ENCODE data around the gene GPR160. TPM values are rescaled to one million over a fixed set of nuclear protein-coding genes. Genes with fewer than 3 reads are reported as not detected.

The GPR160 gene
- total and polyA plus RNA-seq, 4 donors = 0.99 to 7.2 (median 1.7) TPM

- no peaks in the 10 kb centered on the region for H3K36me3 ChIP-seq (ENCODE audit: control insufficient read depth in 4 of 4, insufficient read depth in 3 of 4, low read depth in 1 of 4, low read length in 3 of 4)
- DNase-seq (ENCODE audit: low spot score) = no peak
- no peak overlapping the region for H3K27ac ChIP-seq (ENCODE audit: low read depth in 1 of 2, low read length in 2 of 2)
- no peak overlapping the region for H3K9ac ChIP-seq (ENCODE audit: low read depth in 1 of 2, low read length in 2 of 2)
- H3K4me3 ChIP-seq (ENCODE audit: low read depth in 1 of 3, low read length in 3 of 3) = no peak overlapping the region
- WGBS = 70% methylated on average over 10 of the region's 10 CpGs
- H3K9me3 ChIP-seq (ENCODE audit: control insufficient read depth in 4 of 4, low read length in 3 of 4) = no peaks in the 10 kb centered on the region
- TF ChIP-seq YY1 (IDR thresholded peaks at IDR 0.05) (no peak), RXRA (IDR thresholded peaks at IDR 0.05) (no peak), FOXA1 (IDR thresholded peaks at IDR 0.05) (no peak), NR2F2 (IDR thresholded peaks at IDR 0.05) (no peak)
- TF ChIP-seq, protein P1, sequence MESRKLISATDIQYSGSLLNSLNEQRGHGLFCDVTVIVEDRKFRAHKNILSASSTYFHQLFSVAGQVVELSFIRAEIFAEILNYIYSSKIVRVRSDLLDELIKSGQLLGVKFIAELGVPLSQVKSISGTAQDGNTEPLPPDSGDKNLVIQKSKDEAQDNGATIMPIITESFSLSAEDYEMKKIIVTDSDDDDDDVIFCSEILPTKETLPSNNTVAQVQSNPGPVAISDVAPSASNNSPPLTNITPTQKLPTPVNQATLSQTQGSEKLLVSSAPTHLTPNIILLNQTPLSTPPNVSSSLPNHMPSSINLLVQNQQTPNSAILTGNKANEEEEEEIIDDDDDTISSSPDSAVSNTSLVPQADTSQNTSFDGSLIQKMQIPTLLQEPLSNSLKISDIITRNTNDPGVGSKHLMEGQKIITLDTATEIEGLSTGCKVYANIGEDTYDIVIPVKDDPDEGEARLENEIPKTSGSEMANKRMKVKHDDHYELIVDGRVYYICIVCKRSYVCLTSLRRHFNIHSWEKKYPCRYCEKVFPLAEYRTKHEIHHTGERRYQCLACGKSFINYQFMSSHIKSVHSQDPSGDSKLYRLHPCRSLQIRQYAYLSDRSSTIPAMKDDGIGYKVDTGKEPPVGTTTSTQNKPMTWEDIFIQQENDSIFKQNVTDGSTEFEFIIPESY (IDR thresholded peaks at IDR 0.05) = no peak
- peaks cover 0 to 4% (median 2%) of the 10 kb centered on the region in 4 donors for H3K4me1 ChIP-seq (ENCODE audit: control insufficient read depth in 4 of 4, insufficient read depth in 4 of 4, low read length in 3 of 4)
- peaks cover 0 to 2% (median 0%) of the 10 kb centered on the region in 4 donors for H3K27me3 ChIP-seq (ENCODE audit: control insufficient read depth in 4 of 4, insufficient read depth in 4 of 4, low read length in 3 of 4)
Measured at GRCh38 chr3:170049146-170050000, 11.6 kb downstream of the GPR160 start.

DNA sequence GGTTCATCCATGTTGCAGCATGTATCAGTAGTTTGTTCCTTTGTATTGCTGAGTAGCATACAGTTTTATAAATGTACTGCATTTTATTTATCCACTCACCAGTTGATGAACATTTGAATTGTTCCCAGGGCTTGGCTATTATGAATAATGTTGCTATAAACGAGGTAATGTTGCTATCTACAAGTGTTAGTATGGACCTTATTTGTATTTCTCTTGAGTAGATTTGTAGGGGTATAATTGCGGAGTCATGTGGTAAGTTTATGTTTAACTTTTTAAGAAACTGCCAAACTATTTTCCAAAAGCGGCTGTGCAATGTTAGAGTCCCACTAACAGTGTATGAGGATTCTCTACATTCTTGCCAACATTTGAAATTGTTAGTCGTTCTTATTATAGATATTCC, 13.0 kb downstream of the GPR160 start:
- Histone ChIP-seq H3K27ac (ENCODE audit: low read depth in 1 of 2, low read length in 2 of 2) (no peak overlapping the region), H3K36me3 (ENCODE audit: control insufficient read depth in 4 of 4, insufficient read depth in 3 of 4, low read depth in 1 of 4, low read length in 3 of 4) (no peaks in the 10 kb centered on the region), H3K4me3 (ENCODE audit: low read depth in 1 of 3, low read length in 3 of 3) (no peak overlapping the region), H3K9ac (ENCODE audit: low read depth in 1 of 2, low read length in 2 of 2) (no peak overlapping the region), H3K9me3 (ENCODE audit: control insufficient read depth in 4 of 4, low read length in 3 of 4) (no peaks in the 10 kb centered on the region), H3K4me1 (ENCODE audit: control insufficient read depth in 4 of 4, insufficient read depth in 4 of 4, low read length in 3 of 4) (peaks cover 0 to 4% (median 2%) of the 10 kb centered on the region in 4 donors), H3K27me3 (ENCODE audit: control insufficient read depth in 4 of 4, insufficient read depth in 4 of 4, low read length in 3 of 4) (no peaks in the 10 kb centered on the region)
- no peak for DNase-seq (ENCODE audit: low spot score)
- TF ChIP-seq, protein P1 (IDR thresholded peaks at IDR 0.05) = no peak
- TF ChIP-seq REST (IDR thresholded peaks at IDR 0.05) (no peak), GABPA (IDR thresholded peaks at IDR 0.05 in 1 of 2, conservative IDR thresholded peaks at IDR 0.05 in 1 of 2) (no peak), TAF1 (conservative IDR thresholded peaks at IDR 0.05) (no peak), JUND (IDR thresholded peaks at IDR 0.05) (no peak)
- WGBS = 80% methylated on average over 4 of the region's 4 CpGs

Measured in liver (tissue), 9 donors.